Activated gamma-delta T cell treated with Interleukin-2 at 50 U/mL for 16 hours (primary cell): ENCODE measurements around the gene MED27.

Experiments
- DNase-seq: peaks from one replicate; pipeline ENCODE4 v3.0.0-alpha.2; 2020

The MED27 gene

GRCh38 chr9:132079391-132080091, at the start of gene MED27:
MED27 (minus strand) TSS chr9:132079867; CDS start chr9:132079844, 23 bp downstream.
- peak; percentile 88 for DNase-seq

- no peak for DNase-seq
Observed at GRCh38 chr9:132127888-132128534, 48.3 kb upstream of the MED27 start.

- no peak for DNase-seq
Observed at GRCh38 chr9:132126680-132127236, 47.1 kb upstream of the MED27 start.

- DNase-seq, result no peak
Observed at GRCh38 chr9:132125944-132126679, 46.4 kb upstream of the MED27 start.

- no peak for DNase-seq
Observed at GRCh38 chr9:132125361-132125760, 45.7 kb upstream of the MED27 start.

- DNase-seq, result no peak
Observed at GRCh38 chr9:132124800-132125199, 45.1 kb upstream of the MED27 start.

- DNase-seq, result no peak
Observed at GRCh38 chr9:132121021-132121420, 41.4 kb upstream of the MED27 start.

GRCh38 chr9:132117694-132118093, 38.0 kb upstream of the MED27 start:
- no peak for DNase-seq

GRCh38 chr9:132116583-132116982, 36.9 kb upstream of the MED27 start:
- DNase-seq, result no peak

GRCh38 chr9:132114102-132114707, 34.5 kb upstream of the MED27 start:
- DNase-seq, result peak; percentile 26

- DNase-seq, result no peak
Observed at GRCh38 chr9:132109291-132109690, 29.6 kb upstream of the MED27 start.

- DNase-seq, result no peak
Observed at GRCh38 chr9:132108728-132109127, 29.1 kb upstream of the MED27 start.

GRCh38 chr9:132099741-132100407, 20.2 kb upstream of the MED27 start:
- no peak for DNase-seq

- no peak for DNase-seq
Observed at GRCh38 chr9:132099167-132099566, 19.5 kb upstream of the MED27 start.

- DNase-seq, result no peak
Observed at GRCh38 chr9:132094314-132094791, 14.7 kb upstream of the MED27 start.

GRCh38 chr9:132090771-132091170, 11.1 kb upstream of the MED27 start:
- no peak for DNase-seq

GRCh38 chr9:132087438-132088030, 7.9 kb upstream of the MED27 start:
- no peak for DNase-seq

GRCh38 chr9:132082188-132082587, 2.5 kb upstream of the MED27 start:
- no peak for DNase-seq

GRCh38 chr9:132078699-132079356, 839 bp downstream of the MED27 start:
- no peak for DNase-seq

GRCh38 chr9:132077881-132078698, 1.6 kb downstream of the MED27 start:
- peak; percentile 9 for DNase-seq

GRCh38 chr9:132075853-132076252, 3.8 kb downstream of the MED27 start:
- no peak for DNase-seq
